GM19438 (cell line): ENCODE data around the gene GPRC5A.

ENCODE experiments used
- ATAC-seq: cut with Tn5 transposase; IDR thresholded peaks from one replicate; pipeline ENCODE4 v1.9.1; 2021; ENCODE audit warnings: low read depth; ENCODE audit not compliant: unreplicated experiment

GPRC5A gene

DNA sequence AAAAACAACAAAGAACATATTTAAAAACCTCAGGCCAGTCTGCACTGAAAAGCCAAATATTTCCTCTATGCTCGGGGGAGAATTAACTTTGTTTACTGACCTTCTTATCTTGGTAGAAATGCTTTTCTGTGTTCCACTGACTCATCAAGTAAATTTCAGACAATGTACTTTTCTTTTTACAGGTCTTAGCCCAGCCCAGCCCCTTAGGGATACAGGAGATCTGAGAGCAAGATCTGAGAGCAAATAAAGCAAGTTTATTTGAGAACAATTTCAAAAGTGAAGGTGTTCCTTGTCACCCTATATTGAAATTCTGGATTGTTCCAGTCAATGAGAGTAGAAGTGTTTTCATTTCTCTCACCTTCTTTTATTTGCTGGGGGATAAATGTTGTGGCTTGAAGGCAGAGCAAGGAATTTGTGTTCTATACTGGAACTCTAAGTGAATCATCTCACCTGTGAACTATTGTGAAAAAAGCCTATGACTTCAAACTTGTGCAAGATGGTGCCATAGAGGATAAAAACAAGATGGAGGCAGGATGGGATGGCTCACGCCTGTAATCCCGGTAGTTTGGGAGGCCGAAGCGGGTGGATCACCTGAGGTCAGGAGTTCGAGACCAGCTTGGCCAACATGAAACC lies 7.9 kb upstream of the GPRC5A start:
- ATAC-seq = no peak

- ATAC-seq = no peak
Observed at GRCh38 chr12:12885096-12885792, 6.1 kb upstream of the GPRC5A start.

DNA sequence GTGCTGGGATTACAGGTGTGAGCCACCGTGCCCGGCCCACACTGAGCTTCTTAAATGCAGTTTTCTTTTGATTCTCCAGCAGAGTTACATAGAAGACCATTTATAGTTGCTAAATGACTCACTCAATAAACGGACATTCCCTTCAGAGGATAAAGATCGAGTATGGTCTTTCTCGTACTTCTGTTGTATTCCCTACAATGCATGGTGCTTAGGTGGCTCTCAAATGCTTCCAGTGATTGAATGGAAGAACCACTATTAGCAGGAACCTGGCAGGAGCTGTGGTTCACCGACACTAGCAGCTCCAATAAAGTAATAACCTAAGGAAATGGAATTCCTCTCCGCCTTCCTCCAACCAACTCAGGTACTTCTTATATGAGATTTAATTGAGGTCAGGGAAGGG lies 3.9 kb upstream of the GPRC5A start:
- ATAC-seq = no peak

GRCh38 chr12:12889701-12890100 lies 1.7 kb upstream of the GPRC5A start:
- ATAC-seq = no peak

- ATAC-seq = no peak
Observed at GRCh38 chr12:12890543-12891079, 751 bp upstream of the GPRC5A start.

- ATAC-seq = no peak
Observed at GRCh38 chr12:12891881-12892355, 556 bp downstream of the GPRC5A start.

GRCh38 chr12:12892681-12893141 lies 1.3 kb downstream of the GPRC5A start:
- ATAC-seq = no peak

- no peak for ATAC-seq
Observed at GRCh38 chr12:12893438-12893837, 2.1 kb downstream of the GPRC5A start.

GRCh38 chr12:12896260-12896659 lies 4.9 kb downstream of the GPRC5A start:
- no peak for ATAC-seq

- ATAC-seq = no peak
Observed at GRCh38 chr12:12897302-12897701, 5.9 kb downstream of the GPRC5A start.

DNA sequence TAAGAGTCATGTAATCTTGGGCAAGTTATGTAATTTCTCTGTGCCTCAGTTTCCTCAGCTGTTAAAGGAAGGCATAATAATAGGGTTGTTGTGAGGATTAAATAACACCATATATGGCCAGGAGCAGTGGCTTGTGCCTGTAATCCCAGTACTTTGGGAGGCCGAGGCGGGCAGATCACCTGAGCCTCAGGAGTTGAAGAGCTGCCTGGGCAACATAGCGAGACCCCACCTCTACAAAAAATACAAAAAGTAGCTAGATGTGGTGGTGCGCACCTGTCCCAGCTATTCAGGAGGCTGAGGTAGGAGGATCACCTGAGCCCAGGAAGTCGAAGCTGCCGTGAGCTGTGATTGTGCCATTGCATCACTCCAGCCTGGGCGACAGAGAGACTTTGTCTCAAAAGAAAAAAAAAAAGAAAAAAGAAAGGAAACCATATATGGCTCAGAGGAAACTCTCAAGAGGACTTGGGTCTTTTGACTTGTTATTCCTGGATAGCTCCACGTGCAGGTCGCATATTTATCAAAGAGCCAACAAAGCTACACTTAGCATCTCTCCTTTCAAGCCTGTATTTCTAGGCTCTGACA lies 6.9 kb downstream of the GPRC5A start:
- no peak for ATAC-seq

DNA sequence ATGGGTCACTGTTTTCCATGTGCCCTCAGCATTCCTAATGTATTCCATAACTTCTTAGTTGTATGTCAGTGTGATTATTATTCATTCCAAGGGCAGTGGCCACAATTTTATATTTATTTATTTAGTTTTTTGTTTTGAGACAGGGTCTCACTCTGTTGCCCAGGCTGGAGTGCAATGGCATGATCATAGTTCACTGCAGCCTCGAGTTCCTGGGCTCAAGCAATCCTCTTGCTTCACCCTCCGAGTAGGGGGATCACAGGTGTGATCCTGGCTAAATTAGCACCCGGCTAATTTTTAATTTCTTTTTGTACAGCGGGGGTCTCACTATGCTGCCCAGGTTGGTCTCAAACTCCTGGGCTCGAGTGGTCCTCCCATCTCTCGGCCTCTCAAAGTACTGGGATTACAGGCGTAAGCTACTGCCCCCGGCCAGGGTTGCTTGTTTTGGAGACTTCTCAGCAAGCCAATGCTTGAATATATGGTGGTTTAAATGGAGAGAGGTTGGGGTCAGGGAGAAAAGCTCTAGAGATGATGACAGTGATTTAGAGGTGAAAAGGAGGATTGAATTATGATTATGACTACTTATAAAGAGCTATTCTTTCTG lies 7.6 kb downstream of the GPRC5A start:
- ATAC-seq = no peak

GRCh38 chr12:12899530-12900380 lies 8.4 kb downstream of the GPRC5A start:
- ATAC-seq = no peak

- no peak for ATAC-seq
Observed at GRCh38 chr12:12900786-12901157, 9.4 kb downstream of the GPRC5A start.

- ATAC-seq = no peak
Observed at GRCh38 chr12:12901158-12901791, 9.9 kb downstream of the GPRC5A start.

DNA sequence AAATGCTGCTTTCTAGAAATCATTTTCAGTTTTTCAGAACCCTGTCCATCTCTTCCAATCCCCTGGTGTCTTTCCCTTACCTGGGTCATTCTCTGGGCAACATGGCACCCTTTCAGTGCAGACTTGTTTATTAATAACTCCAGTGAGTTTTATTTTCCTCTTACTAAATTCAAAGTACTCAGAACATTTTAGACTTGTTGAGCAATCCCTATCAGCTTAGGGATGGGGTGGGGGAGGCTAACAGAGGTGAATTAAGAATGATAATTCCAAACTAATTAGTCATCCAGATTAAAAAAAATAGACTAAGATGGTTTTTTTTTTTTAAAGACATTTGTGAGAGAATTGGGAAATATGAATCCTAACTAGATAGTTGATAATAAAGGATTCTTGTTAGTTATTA lies 10.7 kb downstream of the GPRC5A start:
- no peak for ATAC-seq

GRCh38 chr12:12903642-12904609 lies 12.6 kb downstream of the GPRC5A start:
- no peak for ATAC-seq

DNA sequence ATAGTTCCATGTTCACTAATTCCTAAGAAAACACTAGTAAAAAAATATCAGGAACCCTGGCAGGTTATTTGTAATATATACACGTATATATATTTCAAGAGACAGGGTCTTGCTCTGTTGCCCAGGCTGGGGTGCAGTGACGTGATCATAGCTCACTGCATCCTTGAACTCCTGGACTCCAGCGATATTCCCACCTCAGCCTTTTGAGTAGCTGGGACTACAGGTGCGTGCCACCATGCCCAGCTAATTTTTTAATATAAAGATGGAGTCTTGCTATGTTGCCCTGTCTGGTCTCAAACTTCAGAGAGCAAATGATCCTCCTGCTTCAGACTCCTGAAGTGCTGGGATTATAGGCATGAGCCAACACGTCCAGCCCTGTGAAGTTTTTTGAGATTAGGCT lies 16.2 kb downstream of the GPRC5A start:
- ATAC-seq = no peak

GRCh38 chr12:12908252-12908651 lies 16.9 kb downstream of the GPRC5A start:
- ATAC-seq = no peak
